K562 (cell line): Measurements from ENCODE around the gene LPAR5. TPM values are rescaled to one million over a fixed set of nuclear protein-coding genes. Genes with fewer than 3 reads are reported as not detected.

Experiments
- CBX2 ChIP-seq: fragments of 200-600 bp; sonication (generic); IDR thresholded peaks from one replicate; pipeline ENCODE4 v1.6.1; 2012; ENCODE audit warnings: mild to moderate bottlenecking, low read length, inconsistent platforms; ENCODE audit not compliant: insufficient read depth, poor library complexity, severe bottlenecking
- ELF1 ChIP-seq: fragments of 200-800 bp; sonication (Bioruptor generic); IDR thresholded peaks from 2 replicates; pipeline ENCODE4 v1.6.1; 2016; ENCODE audit warnings: missing genetic modification characterization, missing compliant biosample characterization
- ELF4 ChIP-seq: fragments of 450-650 bp; formaldehyde crosslinking; IDR thresholded peaks from 2 replicates; pipeline ENCODE4 v1.4.0; 2022; ENCODE audit warnings: missing genetic modification characterization
- JUNB ChIP-seq: fragments of 450-650 bp; formaldehyde crosslinking; conservative IDR thresholded peaks from 2 replicates; pipeline ENCODE4 v1.4.0; 2020; ENCODE audit warnings: mild to moderate bottlenecking
- MBD2 ChIP-seq: sonication (generic); IDR thresholded peaks from 2 replicates; pipeline ENCODE4 v1.6.1; 2016; ENCODE audit warnings: low read depth, borderline replicate concordance
- NELFE ChIP-seq: IDR thresholded peaks from 2 replicates; pipeline ENCODE4 v1.6.1; 2011; ENCODE audit warnings: mild to moderate bottlenecking; ENCODE audit not compliant: insufficient read depth, insufficient read length
- NRF1 ChIP-seq, 2 experiments: fragments of 450-650 bp; IDR thresholded peaks in 1 of 2; conservative IDR thresholded peaks in 1 of 2; 2 replicates each; pipeline ENCODE4 v1.6.1; 2014; ENCODE audit warnings: mild to moderate bottlenecking in 2 of 2
- POLR2B ChIP-seq: fragments of 450-650 bp; IDR thresholded peaks from 2 replicates; pipeline ENCODE4 v1.6.1; 2018; ENCODE audit warnings: low read depth; ENCODE audit not compliant: partially characterized antibody
- PTRF ChIP-seq: fragments of 450-650 bp; IDR thresholded peaks from 2 replicates; pipeline ENCODE4 v1.6.1; 2016; ENCODE audit warnings: mild to moderate bottlenecking, missing genetic modification characterization, missing compliant biosample characterization
- SIN3B ChIP-seq: fragments of 450-650 bp; IDR thresholded peaks from 2 replicates; pipeline ENCODE4 v1.6.1; 2017; ENCODE audit warnings: low read depth, mild to moderate bottlenecking, moderate library complexity
- SMAD4 ChIP-seq: fragments of 250-450 bp; sonication (Bioruptor Pico); conservative IDR thresholded peaks from 2 replicates; pipeline ENCODE4 v1.8.0; 2021; ENCODE audit warnings: inconsistent platforms, mild to moderate bottlenecking, moderate library complexity
- SRSF3 ChIP-seq: fragments of 200-400 bp; formaldehyde crosslinking; IDR thresholded peaks from 2 replicates; pipeline ENCODE4 v1.6.1; 2016; ENCODE audit warnings: mild to moderate bottlenecking, low read length, moderate library complexity; ENCODE audit not compliant: insufficient read depth
- TAF7 ChIP-seq: fragments of 450-650 bp; IDR thresholded peaks from 2 replicates; pipeline ENCODE4 v1.6.1; 2016; ENCODE audit warnings: missing genetic modification characterization, missing compliant biosample characterization
- TEAD1 ChIP-seq, 2 experiments: fragments of 450-650 bp in 1 of 2; sonication (generic) in 1 of 2; formaldehyde crosslinking; IDR thresholded peaks; 2 replicates each; pipeline versions ENCODE4 v1.4.0 to v1.8.0; 2020 to 2022; ENCODE audit warnings: mild to moderate bottlenecking in 2 of 2, missing genetic modification reagents in 1 of 2
- ZFP30 ChIP-seq: fragments of 250-450 bp; sonication (Bioruptor Pico); IDR thresholded peaks from 2 replicates; pipeline ENCODE4 v1.8.0; 2022; ENCODE audit warnings: moderate library complexity, mild to moderate bottlenecking, inconsistent platforms, borderline replicate concordance
- polyA plus RNA-seq, 8 experiments: library from polyadenylated mRNA; depleted of rRNA in 4 of 8; stranded (reverse) in 5 of 8; unstranded in 3 of 8; fragments of >200 nt; fragmentation: Nextera tagmentation in 2 of 8; fragmentation: Illumina TruSeq in 1 of 8; extraction: Ambion mirVana in 2 of 8; extraction: Trizol in 1 of 8; gene quantifications; 2 replicates each; pipeline versions ENCODE4 v1.2.1 to v1.2.3, GENCODE V29; 2011 to 2014; ENCODE audit warnings: inconsistent platforms in 1 of 8, missing spikeins in 1 of 8
- total RNA-seq, 7 experiments: library from RNA; depleted of rRNA in 6 of 7; stranded (reverse); fragments of >200 nt in 6 of 7; fragmentation: Illumina TruSeq in 2 of 7; extraction: Trizol in 2 of 7; gene quantifications; 2 replicates each; pipeline versions ENCODE4 v1.2.1 to v1.2.3, GENCODE V29; 2011 to 2021; ENCODE audit warnings: low replicate concordance in 1 of 7
- TF ChIP-seq, protein P1 (sequence below): fragments of 250-450 bp; sonication (Bioruptor Pico); IDR thresholded peaks from 2 replicates; pipeline ENCODE4 v1.5.0; 2021
- TF ChIP-seq, protein P2 (sequence below): conservative IDR thresholded peaks from 2 replicates; pipeline ENCODE4 v1.6.1; 2011; ENCODE audit warnings: low read depth, mild to moderate bottlenecking, low read length; ENCODE audit not compliant: control insufficient read depth
- TF ChIP-seq, protein P3 (sequence below), 2 experiments: fragments of 200-800 bp in 1 of 2; sonication (Bioruptor generic) in 1 of 2; sonication (generic) in 1 of 2; formaldehyde crosslinking in 1 of 2; IDR thresholded peaks in 1 of 2; conservative IDR thresholded peaks in 1 of 2; 2 replicates each; pipeline versions ENCODE4 v1.5.0 to v1.6.1; 2016 to 2020; ENCODE audit warnings: missing compliant biosample characterization in 1 of 2, missing genetic modification characterization in 1 of 2, missing genetic modification reagents in 1 of 2
- TF ChIP-seq, protein P4 (sequence below), 2 experiments: IDR thresholded peaks; 2 replicates each; pipeline ENCODE4 v1.6.1; 2011; ENCODE audit warnings: borderline replicate concordance in 1 of 2, control low read depth in 1 of 2, low read depth in 1 of 2, low read length in 1 of 2, mild to moderate bottlenecking in 1 of 2, mixed read lengths in 1 of 2, moderate library complexity in 1 of 2; ENCODE audit not compliant: insufficient read depth in 1 of 2, insufficient read length in 1 of 2, poor library complexity in 1 of 2, severe bottlenecking in 1 of 2; ENCODE audit errors: extremely low read depth in 1 of 2
- TF ChIP-seq, protein P5 (sequence below): sonication (generic); formaldehyde crosslinking; IDR thresholded peaks from 2 replicates; pipeline ENCODE4 v1.5.0; 2020; ENCODE audit warnings: missing genetic modification reagents

The LPAR5 gene
- total and polyA plus RNA-seq, 9 of the 15 experiments (the other 6 are each of a cell fraction or from before 2014, with no cell fraction given) = 1.3 to 11.7 (median 3.6) TPM

DNA sequence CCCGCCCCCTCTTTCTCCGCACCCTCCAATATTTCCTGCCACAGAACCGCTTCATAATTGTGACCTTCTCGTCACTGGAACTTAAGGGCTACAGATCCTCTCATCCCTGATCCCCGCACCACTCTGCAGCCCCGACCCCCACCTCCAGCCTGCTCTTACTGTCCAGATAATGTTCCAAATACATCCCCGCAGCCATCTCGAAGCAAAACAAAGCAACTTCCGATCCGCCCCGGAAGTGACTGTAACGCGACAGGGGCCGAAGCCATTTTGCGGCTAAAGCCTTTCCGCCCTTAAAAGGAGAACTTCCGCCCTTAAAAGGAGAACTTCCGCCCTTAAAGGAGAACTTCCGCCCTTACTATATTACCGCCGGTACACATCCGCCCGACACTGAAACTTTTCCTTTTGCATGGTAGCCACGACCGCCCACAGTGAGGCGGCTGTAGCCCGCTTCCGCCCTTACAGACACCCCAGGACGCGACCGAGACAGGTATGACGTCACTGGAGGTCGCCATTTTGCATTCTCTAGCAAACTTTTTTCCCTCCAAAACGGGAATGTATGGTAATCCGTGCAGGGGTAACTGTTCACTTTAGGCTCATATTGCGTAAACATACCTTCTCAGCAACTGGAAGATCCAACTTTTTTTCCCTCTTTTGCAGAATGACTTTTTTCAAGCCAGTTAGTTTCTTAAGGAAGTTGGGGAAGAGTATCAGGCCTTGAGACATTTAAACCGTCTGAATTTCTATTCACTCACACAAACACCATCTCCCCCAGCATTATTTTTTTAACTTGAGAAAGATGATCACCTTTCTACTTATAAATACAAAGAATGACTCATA is 27.4 kb upstream of the LPAR5 start, which contains the start of gene ING4 (continued):
- TF ChIP-seq POLR2B (peak; percentile 62), MBD2 (peak; percentile 75), TEAD1 (CRISPR knock-in tag; IDR thresholded peaks at IDR 0.05) (peak in 1 of 2 experiments; percentile 73; a peak in 1 of 4 replicates), NRF1 (conservative IDR thresholded peaks at IDR 0.05 in 1 of 2, IDR thresholded peaks at IDR 0.05 in 1 of 2) (0 out of 4 replicates have a peak, but pooled peaks of 1 of the 2 experiments have one; percentile 27), PTRF (no peak), SIN3B (peak; percentile 92), JUNB (CRISPR knock-in tag) (peak; percentile 86), ZFP30 (CRISPR knock-in tag) (no peak), NELFE (no peak), SMAD4 (CRISPR knock-in tag) (peak; percentile 54; the same call in 1 of the 2 replicates), ELF4 (CRISPR knock-in tag) (peak; percentile 45; the same call in 1 of the 2 replicates), CBX2 (no peak), TAF7 (peak; percentile 62; the same call in 1 of the 2 replicates), ELF1 (tag) (peak; percentile 100), SRSF3 (no peak)
- TF ChIP-seq, protein P1, sequence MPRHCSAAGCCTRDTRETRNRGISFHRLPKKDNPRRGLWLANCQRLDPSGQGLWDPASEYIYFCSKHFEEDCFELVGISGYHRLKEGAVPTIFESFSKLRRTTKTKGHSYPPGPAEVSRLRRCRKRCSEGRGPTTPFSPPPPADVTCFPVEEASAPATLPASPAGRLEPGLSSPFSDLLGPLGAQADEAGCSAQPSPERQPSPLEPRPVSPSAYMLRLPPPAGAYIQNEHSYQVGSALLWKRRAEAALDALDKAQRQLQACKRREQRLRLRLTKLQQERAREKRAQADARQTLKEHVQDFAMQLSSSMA (CRISPR knock-in tag) = 0 out of 2 replicates have a peak, but pooled peaks have one; percentile 64
- TF ChIP-seq, protein P2, sequence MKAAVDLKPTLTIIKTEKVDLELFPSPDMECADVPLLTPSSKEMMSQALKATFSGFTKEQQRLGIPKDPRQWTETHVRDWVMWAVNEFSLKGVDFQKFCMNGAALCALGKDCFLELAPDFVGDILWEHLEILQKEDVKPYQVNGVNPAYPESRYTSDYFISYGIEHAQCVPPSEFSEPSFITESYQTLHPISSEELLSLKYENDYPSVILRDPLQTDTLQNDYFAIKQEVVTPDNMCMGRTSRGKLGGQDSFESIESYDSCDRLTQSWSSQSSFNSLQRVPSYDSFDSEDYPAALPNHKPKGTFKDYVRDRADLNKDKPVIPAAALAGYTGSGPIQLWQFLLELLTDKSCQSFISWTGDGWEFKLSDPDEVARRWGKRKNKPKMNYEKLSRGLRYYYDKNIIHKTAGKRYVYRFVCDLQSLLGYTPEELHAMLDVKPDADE = peak; percentile 86
- TF ChIP-seq, protein P3, sequence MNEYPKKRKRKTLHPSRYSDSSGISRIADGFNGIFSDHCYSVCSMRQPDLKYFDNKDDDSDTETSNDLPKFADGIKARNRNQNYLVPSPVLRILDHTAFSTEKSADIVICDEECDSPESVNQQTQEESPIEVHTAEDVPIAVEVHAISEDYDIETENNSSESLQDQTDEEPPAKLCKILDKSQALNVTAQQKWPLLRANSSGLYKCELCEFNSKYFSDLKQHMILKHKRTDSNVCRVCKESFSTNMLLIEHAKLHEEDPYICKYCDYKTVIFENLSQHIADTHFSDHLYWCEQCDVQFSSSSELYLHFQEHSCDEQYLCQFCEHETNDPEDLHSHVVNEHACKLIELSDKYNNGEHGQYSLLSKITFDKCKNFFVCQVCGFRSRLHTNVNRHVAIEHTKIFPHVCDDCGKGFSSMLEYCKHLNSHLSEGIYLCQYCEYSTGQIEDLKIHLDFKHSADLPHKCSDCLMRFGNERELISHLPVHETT (CRISPR knock-in tag; conservative IDR thresholded peaks at IDR 0.05 in 1 of 2, IDR thresholded peaks at IDR 0.05 in 1 of 2) = peak in 1 of 2 experiments; percentile 84; a peak in 2 of 4 replicates
- TF ChIP-seq, protein P4, sequence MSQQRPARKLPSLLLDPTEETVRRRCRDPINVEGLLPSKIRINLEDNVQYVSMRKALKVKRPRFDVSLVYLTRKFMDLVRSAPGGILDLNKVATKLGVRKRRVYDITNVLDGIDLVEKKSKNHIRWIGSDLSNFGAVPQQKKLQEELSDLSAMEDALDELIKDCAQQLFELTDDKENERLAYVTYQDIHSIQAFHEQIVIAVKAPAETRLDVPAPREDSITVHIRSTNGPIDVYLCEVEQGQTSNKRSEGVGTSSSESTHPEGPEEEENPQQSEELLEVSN (IDR thresholded peaks at IDR 0.05; ENCODE audit: borderline replicate concordance in 1 of 2, extremely low read depth in 1 of 2, insufficient read depth in 1 of 2, insufficient read length in 1 of 2, low read depth in 1 of 2, low read length in 1 of 2, poor library complexity in 1 of 2, severe bottlenecking in 1 of 2) = peak; percentile 79
- TF ChIP-seq, protein P5, sequence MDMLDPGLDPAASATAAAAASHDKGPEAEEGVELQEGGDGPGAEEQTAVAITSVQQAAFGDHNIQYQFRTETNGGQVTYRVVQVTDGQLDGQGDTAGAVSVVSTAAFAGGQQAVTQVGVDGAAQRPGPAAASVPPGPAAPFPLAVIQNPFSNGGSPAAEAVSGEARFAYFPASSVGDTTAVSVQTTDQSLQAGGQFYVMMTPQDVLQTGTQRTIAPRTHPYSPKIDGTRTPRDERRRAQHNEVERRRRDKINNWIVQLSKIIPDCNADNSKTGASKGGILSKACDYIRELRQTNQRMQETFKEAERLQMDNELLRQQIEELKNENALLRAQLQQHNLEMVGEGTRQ (CRISPR knock-in tag) = no peak
